HCT116 (cell line): ENCODE data around the gene EFR3B.

Source experiments
- CTCF ChIP-seq, 3 experiments: fragments of 200-600 bp in 1 of 3; sonication (generic) in 1 of 3; IDR thresholded peaks in 2 of 3; conservative IDR thresholded peaks in 1 of 3; 2 replicates each; pipeline ENCODE4 v1.5.1; 2012 to 2017; ENCODE audit warnings: low read depth in 2 of 3, low read length in 2 of 3, antibody characterized with exemption in 1 of 3, borderline replicate concordance in 1 of 3, control low read depth in 1 of 3, mild to moderate bottlenecking in 1 of 3, mixed read lengths in 1 of 3, mixed run types in 1 of 3, moderate library complexity in 1 of 3; ENCODE audit not compliant: insufficient read depth in 1 of 3
- EZH2 ChIP-seq: fragments of 200-600 bp; sonication (generic); IDR thresholded peaks from 2 replicates; pipeline ENCODE4 v1.6.1; 2017; ENCODE audit warnings: antibody characterized with exemption, mixed run types
- EZH2phosphoT487 ChIP-seq: fragments of 200-600 bp; IDR thresholded peaks from 2 replicates; pipeline ENCODE4 v1.6.1; 2018; ENCODE audit warnings: antibody characterized with exemption, borderline replicate concordance
- JUND ChIP-seq: IDR thresholded peaks from 2 replicates; pipeline ENCODE4 v1.6.1; 2012
- MAX ChIP-seq: IDR thresholded peaks from 2 replicates; pipeline ENCODE4 v1.6.1; 2012
- POLR2A ChIP-seq: IDR thresholded peaks from 2 replicates; pipeline ENCODE4 v1.7.0; 2011; ENCODE audit warnings: borderline replicate concordance; ENCODE audit not compliant: insufficient read depth, insufficient read length; ENCODE audit errors: extremely low read depth
- POLR2AphosphoS5 ChIP-seq: IDR thresholded peaks from 2 replicates; pipeline ENCODE4 v1.6.1; 2011; ENCODE audit warnings: mild to moderate bottlenecking, low read depth, low read length, moderate library complexity
- REST ChIP-seq: IDR thresholded peaks from 2 replicates; pipeline ENCODE4 v1.6.1; 2012; ENCODE audit warnings: low read depth
- SIN3A ChIP-seq: IDR thresholded peaks from 2 replicates; pipeline ENCODE4 v1.6.1; 2012; ENCODE audit warnings: low read depth
- ZBTB33 ChIP-seq: IDR thresholded peaks from 2 replicates; pipeline ENCODE4 v1.6.1; 2011; ENCODE audit warnings: mild to moderate bottlenecking, low read length, moderate library complexity; ENCODE audit not compliant: insufficient replicate concordance; ENCODE audit errors: extremely low read depth
- ZNF274 ChIP-seq: fragments of 200-500 bp; sonication (Bioruptor generic); IDR thresholded peaks from 2 replicates; pipeline ENCODE4 v1.6.1; 2014; ENCODE audit warnings: mild to moderate bottlenecking, low read depth, low read length, inconsistent platforms

GRCh38 chr2:25132299-25132635 lies 90.4 kb downstream of the EFR3B start:
- TF ChIP-seq CTCF (IDR thresholded peaks at IDR 0.05 in 2 of 3, conservative IDR thresholded peaks at IDR 0.05 in 1 of 3; ENCODE audit: borderline replicate concordance in 1 of 3, insufficient read depth in 1 of 3, low read depth in 2 of 3, low read length in 2 of 3) (no peak), EZH2 (no peak), POLR2A (no peak), EZH2phosphoT487 (no peak), POLR2AphosphoS5 (no peak), JUND (no peak), REST (no peak), SIN3A (no peak), MAX (no peak), ZBTB33 (no peak), ZNF274 (no peak)
